Large intestine (tissue), 12 donors: ENCODE data around the gene ATP9A. TPM values are rescaled to one million over a fixed set of nuclear protein-coding genes. Genes with fewer than 3 reads are reported as not detected.
"Not testable (repeated sequence)": the region's sequence is repeated elsewhere in the genome, so short reads cannot be mapped to it uniquely, and the experiment has no call there.

Experiments
- DNase-seq, 2 donors: peaks; one replicate each; pipeline versions ENCODE4 v3.0.0 to v3.0.0-alpha.2; 2013
- H3K27ac ChIP-seq: one replicate; pipeline ENCODE4 v1.5.1; 2013; ENCODE audit warnings: low read length
- H3K27me3 ChIP-seq: 2 replicates; pipeline ENCODE4 v1.6.1; 2013; ENCODE audit warnings: low read length; ENCODE audit not compliant: control insufficient read depth, insufficient read depth
- H3K36me3 ChIP-seq: 2 replicates; pipeline ENCODE4 v1.6.1; 2013; ENCODE audit warnings: low read length; ENCODE audit not compliant: control insufficient read depth, insufficient read depth
- H3K4me1 ChIP-seq: one replicate; pipeline ENCODE4 v1.6.1; 2013; ENCODE audit warnings: low read length; ENCODE audit not compliant: control insufficient read depth, insufficient read depth
- H3K4me3 ChIP-seq: one replicate; pipeline ENCODE4 v1.5.1; 2013; ENCODE audit warnings: low read length
- H3K9me3 ChIP-seq: one replicate; pipeline ENCODE4 v1.6.1; 2013; ENCODE audit warnings: mild to moderate bottlenecking, low read depth, low read length, moderate library complexity; ENCODE audit not compliant: control insufficient read depth
- WGBS: methylation state at CpG from one replicate; pipeline ENCODE4 v1.1.5; 2013; ENCODE audit warnings: low lambda C conversion rate; ENCODE audit not compliant: insufficient coverage; 5-methylcytosine and 5-hydroxymethylcytosine counted together
- long read RNA-seq, 11 donors: transcript quantifications; one replicate each; lab custom pipeline, GENCODE V29; 2026
- polyA plus RNA-seq: library from polyadenylated mRNA; unstranded; fragments of 120-200 nt; gene quantifications from one replicate; pipeline ENCODE4 v1.2.1, GENCODE V29; 2013

ATP9A gene
- 46.3 TPM for polyA plus RNA-seq
- long read RNA-seq, donor 1, full-length matches to known transcripts, result 2 of 2 reads
- long read RNA-seq, donor 1, partial matches to known transcripts, result 0 of 2 reads
- long read RNA-seq, donor 1, other reads (novel, unspliced or antisense), result 0 of 2 reads
- long read RNA-seq, donor 2, result 0 reads
- long read RNA-seq, donor 3, full-length matches to known transcripts, result 4 of 11 reads
- long read RNA-seq, donor 3, partial matches to known transcripts, result 7 of 11 reads
- long read RNA-seq, donor 3, other reads (novel, unspliced or antisense), result 0 of 11 reads
- long read RNA-seq, donor 4, result 0 reads
- long read RNA-seq, donor 5, full-length matches to known transcripts, result 4 of 4 reads
- long read RNA-seq, donor 5, partial matches to known transcripts, result 0 of 4 reads
- long read RNA-seq, donor 5, other reads (novel, unspliced or antisense), result 0 of 4 reads
- long read RNA-seq, donor 6, partial matches to known transcripts, result 5 of 5 reads
- long read RNA-seq, donor 6, other reads (novel, unspliced or antisense), result 0 of 5 reads
- long read RNA-seq, donor 7, partial matches to known transcripts, result 10 of 10 reads
- long read RNA-seq, donor 7, other reads (novel, unspliced or antisense), result 0 of 10 reads
- long read RNA-seq, donor 8, partial matches to known transcripts, result 8 of 8 reads
- long read RNA-seq, donor 8, other reads (novel, unspliced or antisense), result 0 of 8 reads
- long read RNA-seq, donor 9, full-length matches to known transcripts, result 2 of 9 reads
- long read RNA-seq, donor 9, partial matches to known transcripts, result 7 of 9 reads
- long read RNA-seq, donor 9, other reads (novel, unspliced or antisense), result 0 of 9 reads
- long read RNA-seq, donor 10, full-length matches to known transcripts, result 2 of 10 reads
- long read RNA-seq, donor 10, partial matches to known transcripts, result 8 of 10 reads
- long read RNA-seq, donor 10, other reads (novel, unspliced or antisense), result 0 of 10 reads
- long read RNA-seq, donor 11, full-length matches to known transcripts, result 1 of 1 reads
- long read RNA-seq, donor 11, partial matches to known transcripts, result 0 of 1 reads
- long read RNA-seq, donor 11, other reads (novel, unspliced or antisense), result 0 of 1 reads

- peak in 1 of 2 donors; percentile 63 for DNase-seq
- no peaks in the 10 kb centered on the region for H3K36me3 ChIP-seq
- H3K27ac ChIP-seq, result peak within 1 kb of the TSS; percentile 84
- no CpG with 5 or more reads among the region's 131 CpGs for WGBS
- H3K9me3 ChIP-seq, result no peaks in the 10 kb centered on the region
- H3K4me1 ChIP-seq, result peaks cover 2% of the 10 kb centered on the region
- no peaks in the 10 kb centered on the region for H3K27me3 ChIP-seq
- peak within 1 kb of the TSS; percentile 99 for H3K4me3 ChIP-seq
These were observed at the start of gene ATP9A for GRCh38 chr20:51767867-51768758. ATP9A (minus strand) TSS chr20:51768390; CDS start chr20:51768369, 21 bp downstream.

GRCh38 chr20:51816856-51817255 is 48.7 kb upstream of the ATP9A start:
- not testable (repeated sequence) for H3K27me3 ChIP-seq, H3K4me3 ChIP-seq, H3K27ac ChIP-seq, H3K36me3 ChIP-seq, H3K4me1 ChIP-seq, DNase-seq, H3K9me3 ChIP-seq
- 78% methylated on average over 4 of the region's 8 CpGs for WGBS

- 49% methylated on average over 3 of the region's 5 CpGs for WGBS
These were observed 47.3 kb upstream of the ATP9A start for GRCh38 chr20:51815383-51816076.

GRCh38 chr20:51812861-51813260 is 44.7 kb upstream of the ATP9A start:
- DNase-seq, result no peak
- Histone ChIP-seq H3K36me3 (no peaks in the 10 kb centered on the region), H3K27ac (no peak overlapping the region), H3K4me1 (peaks cover 7% of the 10 kb centered on the region), H3K9me3 (no peaks in the 10 kb centered on the region), H3K4me3 (no peak overlapping the region), H3K27me3 (no peaks in the 10 kb centered on the region)
- 100% methylated on average over 1 of the region's 4 CpGs for WGBS

More at GRCh38 chr20:51815383-51816076, 47.3 kb upstream of the ATP9A start:
- DNase-seq, result peak in 1 of 2 donors; percentile 55
- Histone ChIP-seq H3K27me3 (no peaks in the 10 kb centered on the region), H3K27ac (no peak overlapping the region), H3K4me1 (peaks cover 7% of the 10 kb centered on the region), H3K4me3 (no peak overlapping the region), H3K36me3 (no peaks in the 10 kb centered on the region), H3K9me3 (no peaks in the 10 kb centered on the region)

- H3K9me3 ChIP-seq, result no peaks in the 10 kb centered on the region
- no peaks in the 10 kb centered on the region for H3K27me3 ChIP-seq
- no peak overlapping the region for H3K27ac ChIP-seq
- no peak overlapping the region for H3K4me3 ChIP-seq
- peaks cover 7% of the 10 kb centered on the region for H3K4me1 ChIP-seq
- WGBS, result 79% methylated on average over 5 of the region's 8 CpGs
- no peaks in the 10 kb centered on the region for H3K36me3 ChIP-seq
- no peak for DNase-seq
These were observed 43.4 kb upstream of the ATP9A start for GRCh38 chr20:51811514-51812128.

GRCh38 chr20:51811042-51811355 is 42.8 kb upstream of the ATP9A start:
- Histone ChIP-seq H3K27ac (peak overlapping the region; percentile 62), H3K4me3 (no peak overlapping the region), H3K27me3 (no peaks in the 10 kb centered on the region), H3K4me1 (peaks cover 7% of the 10 kb centered on the region), H3K9me3 (no peaks in the 10 kb centered on the region), H3K36me3 (no peaks in the 10 kb centered on the region)
- WGBS, result 67% methylated on average over 1 of the region's 3 CpGs
- DNase-seq, result peak; percentile 62 to 77

- H3K4me3 ChIP-seq, result no peak overlapping the region
- peaks cover 4% of the 10 kb centered on the region for H3K4me1 ChIP-seq
- H3K9me3 ChIP-seq, result no peaks in the 10 kb centered on the region
- peak in 1 of 2 donors; percentile 24 for DNase-seq
- no peaks in the 10 kb centered on the region for H3K27me3 ChIP-seq
- H3K27ac ChIP-seq, result peak overlapping the region; percentile 62
- H3K36me3 ChIP-seq, result no peaks in the 10 kb centered on the region
- WGBS, result 70% methylated on average over 2 of the region's 13 CpGs
These were observed 42.2 kb upstream of the ATP9A start for GRCh38 chr20:51810155-51811041.

GRCh38 chr20:51807720-51808250 is 39.6 kb upstream of the ATP9A start:
- Histone ChIP-seq H3K27ac (no peak overlapping the region), H3K4me3 (no peak overlapping the region), H3K4me1 (no peaks in the 10 kb centered on the region), H3K27me3 (no peaks in the 10 kb centered on the region), H3K9me3 (no peaks in the 10 kb centered on the region), H3K36me3 (no peaks in the 10 kb centered on the region)
- WGBS, result no CpG with 5 or more reads among the region's 5 CpGs
- peak in 1 of 2 donors; percentile 57 for DNase-seq
